Upper lobe of left lung (tissue), 4 donors: ENCODE measurements around the gene PDGFA.

Experiments used
- CTCF ChIP-seq, 6 experiments: fragments of 450-650 bp in 4 of 6; fragments of 200-600 bp in 2 of 6; sonication (generic) in 2 of 6; IDR thresholded peaks; one replicate each; pipeline ENCODE4 v1.5.1; 2016 to 2019; ENCODE audit warnings: antibody characterized with exemption in 6 of 6
- EP300 ChIP-seq, 4 donors: sonication (generic); formaldehyde crosslinking; IDR thresholded peaks; one replicate each; pipeline ENCODE4 v1.5.1; 2017; ENCODE audit warnings: antibody characterized with exemption in 4 of 4, control low read depth in 2 of 4
- POLR2A ChIP-seq, 4 donors: fragments of 450-650 bp; IDR thresholded peaks; one replicate each; pipeline ENCODE4 v1.5.1; 2016 to 2017; ENCODE audit warnings: antibody characterized with exemption in 4 of 4, mild to moderate bottlenecking in 2 of 4

GRCh38 chr7:533266-533665 lies 13.6 kb upstream of the PDGFA start:
- TF ChIP-seq CTCF (IDR thresholded peaks at IDR 0.05) (no peak), EP300 (IDR thresholded peaks at IDR 0.05) (no peak), POLR2A (IDR thresholded peaks at IDR 0.05) (no peak)
